T-helper 1 cell (primary cell): ENCODE measurements around the gene CDHR1.

Experiments used
- DNase-seq, 5 donors: peaks; one replicate each; pipeline ENCODE4 v3.0.0-alpha.2; 2012 to 2020

Gene CDHR1

GRCh38 chr10:84201244-84201606 lies 6.9 kb downstream of the CDHR1 start:
- DNase-seq, result no peak

DNA sequence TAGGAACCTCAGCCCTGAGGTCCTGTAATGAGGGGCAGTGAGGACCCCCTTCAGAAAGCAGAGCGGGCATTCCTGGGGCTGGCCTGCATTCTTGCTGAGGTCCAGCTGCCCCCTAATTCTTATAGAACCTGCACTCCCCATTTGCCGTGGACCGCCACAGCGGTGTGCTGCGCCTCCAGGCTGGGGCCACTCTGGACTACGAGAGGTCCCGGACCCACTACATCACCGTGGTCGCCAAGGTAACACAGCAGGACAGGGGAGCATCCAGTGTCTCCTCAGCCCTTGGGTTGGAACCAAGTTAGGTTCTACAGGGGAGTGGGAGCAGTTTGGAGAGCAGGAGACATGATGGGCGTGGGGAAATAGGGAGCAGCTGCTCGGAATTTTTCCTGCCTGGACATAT lies 7.3 kb downstream of the CDHR1 start:
- no peak for DNase-seq

DNA sequence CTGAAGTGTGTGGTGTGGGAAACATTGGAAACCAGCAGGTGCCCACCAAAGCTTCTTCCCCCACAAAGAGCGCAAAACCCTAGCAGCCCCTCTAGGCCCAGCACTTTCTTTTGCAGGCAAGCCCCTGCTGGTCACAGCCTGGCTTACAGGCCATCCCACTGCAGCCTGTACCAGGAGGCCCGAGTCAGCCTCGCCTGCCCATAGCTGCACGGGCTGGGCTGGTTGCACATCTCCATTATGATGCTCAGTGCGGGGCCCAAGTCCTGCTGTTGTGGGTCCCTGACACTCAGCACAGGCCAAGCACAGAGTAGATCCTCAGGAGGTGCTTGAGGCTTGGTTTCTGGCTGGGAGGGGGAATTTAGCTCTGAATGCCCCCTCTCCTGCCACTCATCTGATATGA lies 8.0 kb downstream of the CDHR1 start:
- no peak for DNase-seq

DNA sequence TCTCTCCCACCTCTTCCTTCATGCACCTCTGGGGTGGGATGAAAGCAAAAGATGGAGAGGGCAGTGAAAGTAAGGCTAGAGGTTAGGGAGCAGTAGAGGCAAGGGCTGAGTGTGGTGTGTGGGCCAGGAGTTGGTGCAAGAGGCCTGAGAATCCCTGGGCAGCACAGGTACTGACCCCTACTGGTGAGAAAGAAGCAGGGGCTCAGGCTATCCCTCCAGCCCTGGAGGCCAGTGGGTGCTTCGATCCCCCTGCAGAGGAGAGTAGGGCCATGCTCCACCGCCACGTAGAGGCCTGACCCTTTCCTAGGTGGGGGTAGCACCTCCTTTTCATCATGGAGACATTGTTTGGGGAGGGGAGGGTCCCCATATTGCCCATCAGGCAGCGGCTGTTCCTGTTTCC lies 9.8 kb downstream of the CDHR1 start:
- no peak for DNase-seq

GRCh38 chr10:84204610-84205009 lies 10.3 kb downstream of the CDHR1 start:
- no peak for DNase-seq

- peak in 3 of 5 donors; percentile 27 to 48 (median 41) for DNase-seq
These were observed 10.9 kb downstream of the CDHR1 start for GRCh38 chr10:84205049-84205852.

GRCh38 chr10:84205853-84206525 lies 11.7 kb downstream of the CDHR1 start:
- DNase-seq, result no peak

DNA sequence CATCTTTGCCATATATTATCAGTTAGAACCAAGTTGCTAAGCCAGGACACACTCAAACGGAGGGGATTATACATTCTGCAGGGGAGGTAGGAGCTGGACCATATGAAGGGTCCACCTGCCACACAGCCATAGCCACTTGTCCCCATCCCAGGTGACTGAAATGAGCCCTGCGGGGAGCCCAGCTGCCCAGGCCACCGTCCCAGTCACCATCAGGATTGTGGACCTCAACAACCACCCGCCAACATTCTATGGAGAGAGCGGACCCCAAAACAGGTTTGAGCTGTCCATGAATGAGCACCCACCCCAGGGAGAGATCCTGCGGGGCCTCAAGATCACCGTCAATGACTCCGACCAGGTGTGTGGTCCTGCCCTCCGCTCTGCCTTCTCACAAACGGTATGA lies 13.7 kb downstream of the CDHR1 start:
- no peak for DNase-seq

- no peak for DNase-seq
These were observed 17.2 kb downstream of the CDHR1 start for GRCh38 chr10:84211566-84211965.

DNA sequence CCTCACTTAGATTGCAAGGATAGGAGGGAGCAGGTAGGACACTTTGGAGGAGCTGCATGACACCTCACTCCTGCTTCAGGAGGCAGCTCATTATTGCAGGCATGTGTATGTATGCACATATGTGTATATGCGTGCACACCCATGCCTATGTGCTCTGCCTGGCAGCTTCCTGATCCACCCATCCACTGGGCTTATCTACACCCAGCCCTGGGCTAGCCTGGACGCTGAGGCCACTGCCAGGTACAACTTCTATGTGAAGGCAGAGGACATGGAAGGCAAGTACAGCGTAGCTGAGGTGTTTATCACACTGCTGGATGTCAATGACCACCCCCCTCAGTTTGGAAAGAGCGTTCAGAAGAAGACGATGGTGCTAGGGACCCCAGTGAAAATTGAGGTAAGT lies 17.7 kb downstream of the CDHR1 start:
- no peak for DNase-seq

DNA sequence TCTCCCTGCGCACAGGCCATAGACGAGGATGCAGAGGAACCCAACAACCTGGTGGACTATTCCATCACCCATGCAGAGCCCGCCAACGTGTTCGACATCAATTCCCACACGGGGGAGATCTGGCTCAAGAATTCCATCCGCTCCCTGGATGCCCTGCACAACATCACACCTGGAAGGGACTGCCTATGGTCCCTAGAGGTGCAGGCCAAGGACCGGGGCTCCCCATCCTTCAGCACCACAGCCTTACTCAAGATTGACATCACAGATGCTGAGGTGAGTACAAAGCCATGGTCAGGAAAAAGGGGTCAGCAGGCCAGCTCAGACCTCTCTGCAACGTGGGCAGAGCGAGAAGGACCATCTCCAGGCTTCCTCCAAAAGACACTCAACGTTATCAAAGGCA lies 18.7 kb downstream of the CDHR1 start:
- no peak for DNase-seq

GRCh38 chr10:84214046-84214572 lies 19.8 kb downstream of the CDHR1 start:
- DNase-seq, result no peak

GRCh38 chr10:84214612-84215235 lies 20.4 kb downstream of the CDHR1 start:
- peak in 1 of 5 donors; percentile 14 for DNase-seq

DNA sequence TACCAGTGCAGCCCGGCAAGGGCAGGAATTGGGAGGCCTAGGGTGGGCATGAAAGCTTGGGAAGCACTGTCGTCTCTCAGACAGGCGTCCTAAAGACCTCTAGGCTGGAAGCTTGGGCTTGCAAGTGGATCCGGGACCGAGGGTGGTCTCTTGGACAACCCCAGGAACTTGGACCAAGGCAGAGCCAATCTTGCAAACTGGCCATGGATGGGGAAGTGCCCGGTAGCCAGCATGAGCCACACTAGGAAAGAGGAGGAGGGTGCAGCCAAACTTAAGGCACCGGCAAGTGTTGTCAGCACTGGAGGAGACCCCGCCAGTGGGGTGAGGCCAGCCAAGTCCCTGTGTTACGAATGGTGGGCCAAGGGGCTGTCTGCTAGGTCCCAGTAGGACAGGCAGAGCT lies 22.5 kb downstream of the CDHR1 start:
- DNase-seq, result no peak

DNA sequence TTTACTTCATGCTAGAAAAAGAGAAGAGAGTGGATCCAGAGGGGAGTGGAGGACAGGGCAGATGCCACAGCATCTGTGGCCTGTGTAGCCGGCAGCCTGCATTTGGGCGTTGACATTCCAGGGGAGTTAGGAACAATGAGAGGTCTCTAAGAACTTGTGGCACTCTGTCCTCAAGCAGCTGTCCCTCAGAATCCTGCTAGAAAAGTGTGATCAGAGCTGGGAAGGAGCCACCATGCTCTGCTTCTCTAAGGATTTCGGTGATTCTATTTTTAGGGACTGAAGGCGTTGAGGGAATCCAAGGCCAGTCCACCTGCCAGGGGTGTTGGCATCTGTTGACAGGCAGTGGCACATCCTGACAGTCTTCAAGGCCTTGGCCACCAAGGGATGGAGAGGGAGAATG lies 23.4 kb downstream of the CDHR1 start:
- DNase-seq, result no peak

DNA sequence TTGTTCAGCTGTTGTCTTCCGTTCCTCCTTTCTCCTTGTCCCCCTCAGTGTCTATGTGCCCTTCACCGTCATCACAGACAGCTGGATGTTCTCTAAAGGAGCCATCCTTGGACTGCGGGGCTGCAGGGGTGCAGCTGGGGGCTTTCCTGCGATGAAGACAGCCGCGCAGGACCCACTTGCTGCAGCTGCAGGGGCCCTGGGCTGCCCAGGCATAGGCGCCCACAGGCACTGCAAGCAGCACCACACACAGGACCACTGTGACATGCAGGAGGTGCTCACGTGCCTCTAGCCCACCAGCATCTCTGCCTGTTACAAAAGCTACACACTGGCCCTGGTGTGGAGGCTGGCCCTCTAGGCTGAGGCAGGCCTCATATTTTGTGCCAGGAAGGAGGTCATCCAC lies 27.6 kb downstream of the CDHR1 start:
- no peak for DNase-seq

DNA sequence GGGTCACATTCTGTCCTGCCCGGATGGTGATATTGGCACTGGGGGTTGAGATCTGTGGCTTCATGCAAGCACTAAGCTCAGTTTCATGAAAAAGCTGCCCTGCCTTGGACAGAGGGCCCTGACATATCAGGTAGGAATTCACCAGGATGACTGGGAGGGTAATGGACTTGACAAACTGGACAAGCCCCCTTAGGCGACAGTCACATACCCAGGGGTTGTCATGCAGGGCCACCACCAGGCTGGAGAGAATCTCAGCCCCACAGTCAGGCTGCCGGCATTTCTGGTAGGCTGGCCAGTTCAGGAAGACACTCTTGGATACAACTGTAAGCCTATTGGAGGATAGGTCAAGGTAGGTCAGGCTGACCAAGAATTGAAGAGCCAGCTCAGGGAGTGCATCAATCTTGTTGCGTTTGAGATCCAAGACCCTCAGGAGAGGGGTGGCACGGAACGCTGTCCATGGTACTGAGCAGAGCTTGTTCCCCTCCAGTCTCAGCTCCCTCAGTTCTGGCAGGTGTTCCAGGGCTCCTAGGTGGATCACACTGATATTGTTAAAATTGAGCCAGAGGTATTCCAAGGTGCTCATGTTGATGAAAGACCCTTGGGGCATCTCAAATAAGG lies 30.2 kb downstream of the CDHR1 start:
- no peak for DNase-seq

GRCh38 chr10:84225427-84226173 lies 31.3 kb downstream of the CDHR1 start, which contains the start of gene LRIT2:
LRIT2 (minus strand) TSS chr10:84225544; CDS start chr10:84225520, 24 bp downstream.
- no peak for DNase-seq

GRCh38 chr10:84226616-84227015 lies 32.3 kb downstream of the CDHR1 start:
- DNase-seq, result no peak

GRCh38 chr10:84227810-84228209 lies 33.5 kb downstream of the CDHR1 start:
- no peak for DNase-seq

DNA sequence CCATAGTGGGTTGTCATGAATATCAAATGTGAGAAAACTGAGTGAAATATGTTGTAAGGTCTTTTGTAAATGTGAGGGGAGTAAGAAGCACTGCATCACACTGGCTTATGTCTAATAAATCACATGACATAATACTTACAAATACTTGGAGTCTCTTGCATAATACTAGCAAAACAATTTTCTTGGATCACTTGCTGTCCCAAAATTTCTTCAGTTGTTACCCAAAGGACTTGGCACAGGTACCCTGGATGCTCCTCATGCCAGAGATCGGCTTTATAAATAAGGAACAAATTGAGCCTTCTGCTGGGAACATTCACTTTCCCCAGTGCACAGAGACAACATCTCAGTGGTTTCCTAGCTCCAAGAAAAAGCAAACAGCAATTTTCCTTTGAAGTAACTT lies 36.0 kb downstream of the CDHR1 start:
- DNase-seq, result no peak

- DNase-seq, result no peak
These were observed 38.0 kb downstream of the CDHR1 start for GRCh38 chr10:84232376-84232775.
